Kidney glomerular epithelial cell (primary cell): ENCODE measurements around the gene HYOU1.
"Not testable (repeated sequence)": the region's sequence is repeated elsewhere in the genome, so short reads cannot be mapped to it uniquely, and the experiment has no call there.

Source experiments
- DNase-seq: peaks from one replicate; lab custom pipeline; 2025; lab: John Stamatoyannopoulos, UW

Gene HYOU1

DNA sequence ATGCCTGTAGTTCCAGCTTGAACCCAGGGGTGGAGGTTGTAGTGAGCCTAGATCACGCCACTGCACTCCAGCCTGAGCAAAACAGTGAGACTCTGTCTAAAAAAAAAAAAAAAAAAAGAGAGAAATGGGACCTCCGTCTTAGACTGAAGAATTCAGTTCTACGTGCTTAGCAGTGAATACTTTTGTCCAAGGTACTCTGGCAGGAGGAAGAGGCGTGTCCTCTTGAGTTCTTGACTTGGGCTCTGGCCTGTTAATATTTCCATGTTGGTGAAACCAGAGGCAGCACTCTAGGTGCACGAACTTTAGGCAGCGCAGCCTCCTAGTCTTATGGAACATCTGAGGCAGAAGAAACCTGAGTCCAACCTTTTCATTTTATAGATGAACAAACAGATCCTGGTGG, 30.1 kb upstream of the HYOU1 start:
- no peak for DNase-seq

GRCh38 chr11:119085437-119085847, 28.4 kb upstream of the HYOU1 start:
- no peak for DNase-seq

DNA sequence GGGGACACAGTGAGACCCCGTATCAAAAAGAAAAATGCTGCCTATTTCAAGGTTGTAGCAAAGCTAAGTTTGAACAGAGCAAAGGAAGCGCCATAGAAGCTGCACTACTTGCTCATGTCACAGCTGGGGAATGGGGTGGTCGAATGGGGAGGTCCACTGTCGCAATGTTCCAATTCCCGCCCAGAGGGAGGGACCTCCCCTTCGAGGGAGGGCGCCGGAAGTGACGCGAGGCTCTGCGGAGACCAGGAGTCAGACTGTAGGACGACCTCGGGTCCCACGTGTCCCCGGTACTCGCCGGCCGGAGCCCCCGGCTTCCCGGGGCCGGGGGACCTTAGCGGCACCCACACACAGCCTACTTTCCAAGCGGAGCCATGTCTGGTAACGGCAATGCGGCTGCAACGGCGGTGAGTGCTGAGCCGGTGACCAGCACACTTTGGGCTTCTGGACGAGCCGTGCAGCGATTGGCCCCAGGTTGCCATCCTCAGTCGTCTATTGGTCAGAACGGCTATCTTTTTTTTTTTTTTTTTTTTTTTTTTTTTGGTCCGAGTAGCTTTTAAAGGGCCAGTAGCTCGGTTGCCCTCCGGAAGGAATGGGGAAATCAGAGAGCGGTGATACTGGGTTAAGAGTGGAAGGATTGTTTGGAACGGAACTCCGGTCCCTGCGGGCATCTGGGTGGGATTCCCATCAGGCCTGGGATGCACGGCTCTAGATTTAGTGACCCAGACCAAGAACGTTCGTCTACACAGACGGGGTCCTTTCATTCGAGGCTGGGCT, 27.8 kb upstream of the HYOU1 start, which contains the start of gene HMBS:
Gene HMBS (plus strand): TSS at position 219 of the 774 bp plus-strand sequence. CDS start 153 bp downstream, at position 372.
- peak; percentile 94 for DNase-seq

GRCh38 chr11:119081682-119082260, 24.8 kb upstream of the HYOU1 start:
- no peak for DNase-seq

DNA sequence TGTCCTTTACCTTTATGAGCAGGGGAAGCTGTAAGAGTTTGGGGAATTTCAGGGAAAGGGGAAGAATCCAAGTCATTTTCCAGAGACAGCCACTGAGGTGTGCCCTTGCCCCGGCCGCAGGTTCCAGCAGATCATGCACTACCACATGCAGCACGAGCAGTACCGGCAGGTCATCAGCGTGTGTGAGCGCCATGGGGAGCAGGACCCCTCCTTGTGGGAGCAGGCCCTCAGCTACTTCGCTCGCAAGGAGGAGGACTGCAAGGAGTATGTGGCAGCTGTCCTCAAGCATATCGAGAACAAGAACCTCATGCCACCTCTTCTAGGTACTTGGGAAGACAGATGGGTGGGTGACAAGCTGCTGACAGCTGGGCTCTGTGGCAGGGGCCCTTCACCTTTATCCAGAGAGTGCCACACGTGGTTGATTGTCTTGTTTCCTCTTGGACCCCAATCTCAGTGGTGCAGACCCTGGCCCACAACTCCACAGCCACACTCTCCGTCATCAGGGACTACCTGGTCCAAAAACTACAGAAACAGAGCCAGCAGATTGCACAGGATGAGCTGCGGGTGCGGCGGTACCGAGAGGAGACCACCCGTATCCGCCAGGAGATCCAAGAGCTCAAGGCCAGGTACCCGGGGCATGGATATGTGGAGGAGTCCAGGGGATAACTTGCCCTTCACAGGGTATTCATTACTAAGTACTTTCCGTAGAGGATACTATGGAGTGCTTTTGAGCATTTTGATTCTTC, 21.8 kb upstream of the HYOU1 start:
- no peak for DNase-seq

GRCh38 chr11:119077839-119078238, 20.8 kb upstream of the HYOU1 start:
- no peak for DNase-seq

DNA sequence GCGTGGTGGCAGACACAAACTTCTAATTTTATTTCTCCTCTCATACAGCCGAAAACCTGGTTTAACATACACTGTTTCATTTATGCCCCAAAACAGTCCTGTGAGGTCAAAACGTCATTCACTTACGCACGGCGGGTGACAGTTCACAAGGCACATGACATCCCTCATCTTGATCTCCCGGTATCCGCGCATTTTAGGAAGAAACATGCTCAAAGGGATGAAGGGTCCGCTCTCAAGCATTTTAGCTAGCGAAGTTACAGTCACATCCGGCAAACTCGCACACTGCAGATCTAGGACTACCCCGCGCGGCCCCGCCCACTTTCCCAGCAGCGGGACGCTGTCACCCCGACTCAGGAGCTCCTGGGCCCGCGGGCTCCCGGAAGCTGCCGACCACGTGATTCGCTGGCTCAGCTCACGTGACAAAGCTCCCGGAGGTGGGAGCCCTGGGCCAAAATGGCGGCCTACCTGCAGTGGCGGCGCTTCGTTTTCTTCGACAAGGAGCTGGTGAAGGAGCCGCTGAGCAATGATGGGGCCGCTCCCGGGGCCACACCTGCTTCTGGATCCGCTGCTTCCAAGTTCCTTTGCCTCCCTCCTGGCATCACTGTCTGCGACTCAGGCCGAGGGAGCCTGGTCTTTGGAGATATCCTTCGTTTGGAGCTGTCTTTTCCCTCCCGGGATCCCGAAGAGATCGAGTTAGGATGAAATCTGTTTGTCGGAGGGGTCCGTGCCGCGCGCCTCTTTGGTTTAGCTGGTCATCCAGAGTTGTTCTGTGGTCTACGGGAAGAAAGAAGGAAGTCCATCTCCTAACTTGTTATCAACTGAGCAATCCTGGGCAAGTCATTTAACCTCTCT, 10.6 kb upstream of the HYOU1 start, which contains the start of gene VPS11:
Gene VPS11 (plus strand): TSS at position 448 of the 852 bp plus-strand sequence. CDS start 6 bp downstream, at position 454.
- DNase-seq = peak; percentile 87

DNA sequence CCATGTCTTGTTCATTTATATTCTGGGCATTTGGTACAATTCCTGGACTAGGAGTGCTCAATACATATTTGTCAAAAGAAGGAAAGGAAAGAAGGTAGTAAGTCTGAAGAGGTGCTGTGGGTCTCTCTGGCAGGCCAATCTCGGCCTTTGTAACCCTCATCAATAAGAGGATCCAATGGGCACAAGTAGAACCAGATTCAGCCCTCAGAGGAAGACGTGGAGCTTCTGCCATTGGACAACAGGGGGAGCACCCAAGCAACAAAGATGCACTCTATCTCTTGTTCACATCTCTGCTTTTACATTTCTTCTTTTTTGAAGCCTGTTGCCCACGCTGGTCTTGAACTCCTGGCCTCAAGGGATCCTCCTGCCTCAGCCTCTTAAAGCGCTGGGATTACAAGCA, 8.4 kb upstream of the HYOU1 start:
- DNase-seq = no peak

GRCh38 chr11:119062779-119063178, 5.8 kb upstream of the HYOU1 start:
- DNase-seq = no peak

DNA sequence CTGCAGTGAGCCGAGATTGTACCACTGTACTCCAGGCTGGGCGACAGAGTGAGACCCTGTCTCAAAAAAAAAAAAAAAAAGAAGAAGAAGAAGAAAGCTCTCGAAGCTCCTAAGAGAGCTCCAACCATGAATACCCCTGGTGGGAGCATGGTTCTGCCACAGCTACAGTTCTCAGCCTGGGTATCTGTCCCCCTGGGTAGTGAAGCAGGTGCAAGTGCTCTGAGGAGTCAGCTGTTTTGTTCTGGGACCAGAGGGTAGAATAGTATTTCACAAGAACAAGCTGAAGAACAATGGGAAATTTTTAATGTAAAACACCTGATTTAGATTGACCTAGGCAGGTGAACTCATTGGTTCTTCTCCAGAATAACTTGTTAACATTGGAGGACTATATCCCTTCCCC, 4.3 kb upstream of the HYOU1 start:
- no peak for DNase-seq

- not testable (repeated sequence) for DNase-seq
Observed at GRCh38 chr11:119059128-119059527, 2.1 kb upstream of the HYOU1 start.

- no peak for DNase-seq
Observed at GRCh38 chr11:119056421-119056999, 495 bp downstream of the HYOU1 start.

GRCh38 chr11:119055901-119056300, 1.1 kb downstream of the HYOU1 start:
- DNase-seq = peak; percentile 22

- DNase-seq = no peak
Observed at GRCh38 chr11:119054418-119054817, 2.6 kb downstream of the HYOU1 start.

DNA sequence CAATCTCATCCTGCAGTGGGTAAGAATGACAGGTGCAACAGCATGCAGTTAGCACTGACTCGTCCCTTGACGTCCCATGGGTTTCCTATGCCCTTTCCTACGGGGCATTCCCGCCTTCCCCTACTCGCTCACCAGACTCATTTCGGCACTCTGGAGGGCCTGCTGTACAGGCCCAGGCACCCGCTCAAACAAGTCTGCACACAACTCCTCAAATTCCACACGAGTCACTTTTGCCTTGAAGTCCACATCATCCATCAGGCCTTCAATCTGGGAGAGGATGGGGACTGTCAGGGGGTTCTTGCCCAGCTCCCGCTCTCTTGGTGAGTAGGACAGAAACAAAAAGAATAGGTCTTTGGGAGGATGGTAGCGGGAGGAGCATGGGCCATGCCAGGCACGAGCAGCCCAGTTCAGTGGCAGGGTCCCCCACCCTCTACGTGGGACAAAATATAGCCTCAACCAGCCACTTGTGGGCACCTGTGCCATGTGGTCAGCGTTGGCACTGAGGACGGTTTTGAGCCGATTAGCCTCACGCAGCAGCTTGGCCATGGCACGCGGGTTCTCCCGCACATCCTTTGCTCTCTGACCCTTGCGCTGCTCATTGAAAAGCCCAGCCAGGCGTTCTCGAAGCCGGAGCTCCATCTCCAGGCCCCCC, 4.7 kb downstream of the HYOU1 start:
- no peak for DNase-seq

DNA sequence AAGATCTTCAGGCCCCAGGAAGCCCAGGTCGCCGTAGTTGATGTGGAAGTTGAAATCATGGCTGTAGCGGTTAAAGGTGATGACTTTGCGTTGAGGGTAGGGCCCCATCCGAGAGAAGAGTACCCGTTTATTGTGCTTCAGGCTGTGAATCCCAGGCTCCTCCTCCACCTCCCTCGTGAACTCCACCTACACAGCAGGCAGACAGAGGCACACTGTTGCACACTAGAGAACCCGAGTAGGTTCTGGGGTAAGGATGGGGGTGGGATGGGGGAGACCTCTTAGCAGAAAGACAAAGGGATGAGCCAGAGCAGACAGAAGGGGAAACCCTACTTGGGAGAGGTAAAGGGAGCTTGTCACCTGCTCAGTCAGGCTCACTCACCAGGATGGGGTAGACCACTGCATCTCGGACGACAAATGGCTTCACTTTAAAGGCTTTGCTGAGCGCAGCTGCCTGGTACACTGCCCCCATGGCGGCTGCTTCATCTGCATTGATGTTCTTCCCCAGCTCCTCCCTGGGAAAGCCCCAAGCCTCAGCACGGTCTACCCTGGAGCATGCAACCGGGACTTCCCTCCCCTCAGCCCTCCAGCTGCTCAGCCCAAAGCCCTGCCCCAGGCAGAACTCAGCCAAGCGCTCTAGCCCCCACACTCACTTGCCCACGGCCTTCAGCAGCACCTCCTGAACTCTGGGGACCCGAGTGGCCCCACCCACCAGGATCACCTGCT, 5.4 kb downstream of the HYOU1 start:
- DNase-seq = no peak

GRCh38 chr11:119049081-119049480, 7.9 kb downstream of the HYOU1 start:
- DNase-seq = no peak

DNA sequence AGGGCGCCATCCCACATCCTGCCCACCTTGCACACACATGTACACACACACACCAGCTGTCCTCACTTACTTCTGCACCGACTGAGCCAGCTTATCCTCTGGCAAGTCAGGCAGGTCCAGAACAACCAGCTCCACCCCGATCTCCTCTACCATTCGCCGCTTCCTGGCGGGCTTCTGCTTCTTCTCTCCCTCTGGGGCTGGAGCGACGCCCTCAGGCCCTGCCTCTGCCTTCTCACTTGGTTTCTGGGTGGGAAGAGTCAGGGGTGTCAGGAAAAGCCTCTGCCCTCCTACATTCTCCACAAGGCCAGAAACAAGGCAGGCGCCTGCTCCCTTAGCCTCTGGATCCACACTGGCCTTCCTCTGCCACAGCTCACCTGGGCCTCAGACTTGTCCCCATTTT, 8.4 kb downstream of the HYOU1 start:
- DNase-seq = no peak

GRCh38 chr11:119047205-119047604, 9.8 kb downstream of the HYOU1 start:
- DNase-seq = no peak

DNA sequence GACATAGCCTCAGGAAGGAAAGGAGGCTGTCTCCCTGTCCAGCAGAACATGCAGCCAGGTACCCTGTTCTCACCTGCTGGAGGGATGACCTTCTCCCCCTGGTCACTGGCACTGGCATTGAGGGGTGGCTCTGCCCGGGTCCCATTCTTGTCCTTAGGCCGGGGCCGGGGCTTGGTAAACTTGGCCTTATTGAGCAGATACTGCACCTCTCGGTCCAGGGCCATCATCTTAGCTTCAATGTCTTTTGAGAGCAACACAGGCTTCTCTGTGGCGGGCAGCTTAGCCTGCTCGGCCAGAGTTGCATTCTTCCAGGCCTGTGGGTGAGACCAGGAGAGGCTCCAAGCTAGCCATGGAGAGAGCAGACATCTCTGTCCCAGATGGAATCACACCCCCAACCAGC, 10.5 kb downstream of the HYOU1 start:
- no peak for DNase-seq
